ENCODE measurements around the gene SLX4IP.

Gene SLX4IP

DNA sequence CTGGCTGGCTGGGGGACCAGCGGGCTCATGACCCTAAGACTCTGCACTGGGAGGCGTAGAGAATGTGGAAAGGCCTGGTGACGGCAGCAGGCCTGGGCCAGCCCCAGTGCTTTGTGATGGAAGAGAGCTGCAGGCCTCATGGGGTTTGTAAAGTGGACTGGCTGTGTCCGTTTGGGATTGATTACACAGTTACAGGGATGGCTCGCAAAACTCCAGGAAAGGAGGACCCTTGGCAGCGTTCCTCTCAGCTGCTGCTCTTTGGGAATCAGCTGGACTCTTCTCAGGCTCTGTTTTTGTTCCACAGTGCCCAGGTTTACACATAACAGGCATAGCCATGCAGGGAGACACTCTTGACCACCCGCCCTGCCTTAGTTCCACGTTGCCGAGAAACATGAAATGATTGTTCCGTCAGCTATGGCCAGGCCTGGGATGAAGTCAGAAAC lies 89.0 kb downstream of the SLX4IP start:
- no peak for DNase-seq

DNA sequence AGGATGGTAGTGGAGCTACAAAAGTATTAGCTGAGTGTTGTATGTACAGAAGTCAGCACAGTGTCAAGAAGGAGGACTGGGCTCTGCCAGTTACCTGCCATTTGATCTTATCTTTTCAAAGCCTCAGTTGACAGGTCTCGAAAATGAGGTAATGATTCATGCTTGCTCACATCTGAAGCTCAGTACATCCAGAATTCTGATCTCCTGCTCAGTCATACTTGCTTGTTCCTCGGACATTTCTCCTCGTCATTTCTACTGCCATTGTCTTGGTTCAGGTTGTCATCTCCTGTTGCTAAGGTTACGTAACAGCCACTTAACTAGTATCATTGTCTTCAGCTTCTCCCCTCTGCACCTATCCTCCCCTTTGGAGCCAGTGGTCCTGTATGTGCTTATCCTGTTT lies 89.5 kb downstream of the SLX4IP start:
- no peak for DNase-seq

DNA sequence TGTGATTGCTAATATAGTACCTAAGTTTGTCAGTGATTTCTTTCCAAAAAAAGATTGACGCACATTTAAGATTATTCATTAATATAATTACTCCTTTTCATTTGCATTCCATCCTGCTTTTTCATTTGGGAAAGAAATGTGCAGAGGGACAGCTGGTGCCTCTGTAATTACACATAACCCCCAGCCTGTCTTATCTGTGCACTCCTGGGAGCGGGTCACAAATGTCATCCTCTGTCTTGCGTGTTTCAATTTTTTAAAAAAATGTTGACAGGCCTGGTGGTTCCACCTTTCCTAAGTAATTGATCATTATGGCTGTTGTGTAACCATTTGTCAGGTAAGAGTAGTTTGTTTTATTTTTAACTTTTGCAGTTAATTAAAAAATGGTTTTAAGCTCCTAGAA lies 92.7 kb downstream of the SLX4IP start:
- no peak for DNase-seq

DNA sequence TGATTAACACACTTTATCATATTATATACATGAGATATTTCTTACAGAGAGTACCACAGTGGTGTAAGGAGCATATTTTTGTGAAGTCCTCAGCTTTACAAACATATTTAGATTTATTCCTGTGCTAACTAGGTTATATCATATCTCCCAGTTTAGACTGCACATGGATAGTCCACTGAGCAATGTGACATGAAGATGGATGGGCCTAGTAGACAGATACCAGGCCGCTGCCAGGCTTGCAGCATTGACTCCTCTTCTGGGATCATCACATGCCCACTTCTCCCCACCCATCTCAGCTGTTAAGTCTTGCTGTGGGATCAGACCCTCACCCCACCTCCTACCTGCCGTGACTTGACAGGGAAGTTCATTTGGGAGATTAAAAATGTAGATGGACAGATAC lies 95.8 kb downstream of the SLX4IP start:
- DNase-seq = no peak

DNA sequence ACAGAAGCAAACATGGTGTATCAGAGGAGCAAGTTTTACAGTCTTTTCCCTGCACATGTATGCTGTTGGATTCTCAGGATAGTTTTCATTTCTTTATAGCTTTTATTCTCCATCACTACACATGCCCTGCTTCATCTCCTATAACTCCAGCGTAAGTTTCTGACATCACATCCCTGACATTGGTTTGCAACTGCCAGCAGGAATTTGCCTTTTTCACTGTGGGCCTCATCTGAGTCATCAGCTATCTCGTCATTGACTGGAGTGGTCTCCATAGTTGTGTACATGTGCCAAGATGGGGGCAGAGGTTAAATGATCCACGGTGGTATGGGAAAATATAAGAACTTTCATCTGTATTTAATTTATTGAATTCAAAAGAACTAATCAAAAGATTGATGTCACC lies 96.7 kb downstream of the SLX4IP start:
- no peak for DNase-seq

DNA sequence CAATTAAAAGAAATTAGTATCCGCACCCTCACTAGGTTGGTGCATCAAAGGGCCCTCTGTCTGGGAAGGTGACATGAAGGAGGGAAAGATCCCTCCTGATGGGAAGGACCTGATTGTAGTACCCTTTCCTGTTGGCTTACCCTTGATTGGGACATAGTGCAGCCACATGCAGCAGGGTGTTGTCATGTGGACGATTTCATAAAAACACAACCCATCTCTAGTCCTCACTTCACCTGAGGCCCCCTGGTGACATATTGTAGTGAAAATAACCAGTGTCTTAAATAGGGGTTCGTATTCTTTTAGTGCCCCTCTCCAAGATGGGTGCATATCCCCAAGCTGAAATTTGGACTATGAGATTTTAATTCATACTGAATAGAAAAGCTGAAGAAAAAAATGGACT lies 97.3 kb downstream of the SLX4IP start:
- DNase-seq = no peak

DNA sequence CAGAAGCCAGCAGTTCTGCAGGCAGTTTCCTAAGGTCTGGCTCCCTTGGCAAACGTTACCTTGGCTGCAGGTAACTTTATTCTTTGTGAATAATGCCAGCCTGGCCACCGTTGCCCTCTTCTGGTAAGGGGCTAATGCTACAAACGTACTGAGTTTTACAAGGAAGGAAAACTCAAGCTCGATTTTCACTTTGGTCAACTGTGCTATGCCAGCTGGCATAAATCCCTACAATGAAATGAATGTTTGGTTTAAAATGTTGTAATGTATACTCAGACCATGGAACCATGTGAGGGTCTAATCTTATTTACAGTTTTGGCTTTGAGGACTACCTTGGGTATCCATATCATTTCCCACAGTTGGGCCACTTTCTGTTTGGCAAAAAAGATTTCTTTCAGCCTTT lies 101.4 kb downstream of the SLX4IP start:
- DNase-seq = no peak

DNA sequence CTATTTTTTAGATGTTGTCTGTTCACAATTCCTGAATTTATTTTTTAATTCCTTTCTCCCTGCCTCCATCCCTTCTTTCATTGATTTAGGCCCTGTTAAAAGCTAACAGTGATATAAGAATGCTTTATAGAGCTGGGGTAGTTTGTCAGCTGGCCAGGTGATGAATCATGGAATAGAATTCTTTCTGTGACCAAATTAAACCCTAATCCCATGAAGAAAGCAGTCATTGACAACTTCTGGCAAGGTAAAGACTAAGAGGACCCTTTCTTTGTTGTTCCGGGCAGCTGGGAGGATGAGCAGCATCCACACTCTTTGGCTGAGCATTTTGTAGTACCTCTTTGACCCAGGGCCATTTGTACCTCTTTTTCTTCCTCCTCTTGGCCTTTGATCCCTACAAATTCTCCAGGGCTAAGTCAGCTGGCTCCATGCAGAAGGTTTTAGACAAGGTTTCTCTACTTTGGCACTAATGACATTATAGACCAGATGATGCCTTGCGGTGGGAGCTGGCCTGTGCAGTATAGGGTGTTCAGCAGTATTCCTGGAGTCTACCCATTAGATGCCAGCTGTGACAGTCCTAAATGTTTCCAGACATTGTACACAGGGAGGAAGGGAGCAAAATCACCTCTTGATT lies 102.9 kb downstream of the SLX4IP start:
- no peak for DNase-seq

DNA sequence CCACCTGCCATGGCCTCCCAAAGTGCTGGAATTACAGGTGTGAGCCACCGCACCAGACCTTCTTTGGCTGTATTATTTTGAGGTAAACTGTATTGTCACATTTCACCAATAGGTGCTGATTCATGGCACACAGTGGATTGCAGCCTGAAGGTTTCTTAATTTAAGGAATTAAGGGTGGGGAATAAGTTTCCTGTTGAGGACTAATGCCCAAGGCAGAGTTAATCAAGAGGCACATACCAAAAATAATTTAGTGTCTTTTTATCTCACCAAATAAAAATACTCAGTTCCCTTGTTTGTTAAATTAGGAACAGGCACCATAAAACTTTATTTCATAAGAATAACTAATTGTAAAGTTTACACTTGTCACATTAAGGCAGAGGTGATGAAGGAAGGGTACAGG lies 103.7 kb downstream of the SLX4IP start:
- DNase-seq = no peak

DNA sequence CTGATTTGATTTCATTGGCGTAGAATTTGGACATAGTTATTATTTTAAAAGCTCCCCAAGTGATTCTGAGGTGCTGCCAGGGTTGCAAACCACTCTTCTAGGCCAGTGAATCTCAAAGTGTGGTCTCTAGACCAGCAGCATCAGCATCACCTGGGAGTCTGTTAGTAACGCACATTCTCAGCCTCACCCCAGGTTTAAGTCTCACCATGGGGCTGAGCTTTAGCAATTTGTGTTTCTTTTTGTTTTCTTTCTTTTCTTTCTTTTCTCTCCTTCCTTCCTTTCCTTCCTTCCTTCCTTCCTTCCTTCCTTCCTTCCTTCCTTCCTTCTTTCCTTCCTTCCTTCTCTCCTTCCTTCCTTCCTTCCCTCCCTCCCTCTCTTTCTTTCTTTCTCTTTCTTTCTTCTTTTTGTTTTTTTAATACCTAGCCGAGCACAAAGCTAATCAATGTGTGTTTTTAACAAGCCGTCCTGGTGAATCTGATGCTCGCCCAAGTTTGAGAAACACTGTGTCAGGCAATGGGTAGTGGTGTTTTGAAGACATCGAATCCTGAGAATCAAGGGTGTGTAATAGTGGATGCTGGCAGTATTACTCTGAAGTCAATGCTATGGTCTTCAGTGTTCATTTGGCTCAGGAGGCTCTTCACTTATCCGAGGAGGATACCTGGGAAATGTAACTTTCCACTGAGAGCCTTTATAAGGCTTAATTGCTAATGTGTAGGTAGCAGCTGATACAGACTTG lies 104.9 kb downstream of the SLX4IP start:
- no peak for DNase-seq

DNA sequence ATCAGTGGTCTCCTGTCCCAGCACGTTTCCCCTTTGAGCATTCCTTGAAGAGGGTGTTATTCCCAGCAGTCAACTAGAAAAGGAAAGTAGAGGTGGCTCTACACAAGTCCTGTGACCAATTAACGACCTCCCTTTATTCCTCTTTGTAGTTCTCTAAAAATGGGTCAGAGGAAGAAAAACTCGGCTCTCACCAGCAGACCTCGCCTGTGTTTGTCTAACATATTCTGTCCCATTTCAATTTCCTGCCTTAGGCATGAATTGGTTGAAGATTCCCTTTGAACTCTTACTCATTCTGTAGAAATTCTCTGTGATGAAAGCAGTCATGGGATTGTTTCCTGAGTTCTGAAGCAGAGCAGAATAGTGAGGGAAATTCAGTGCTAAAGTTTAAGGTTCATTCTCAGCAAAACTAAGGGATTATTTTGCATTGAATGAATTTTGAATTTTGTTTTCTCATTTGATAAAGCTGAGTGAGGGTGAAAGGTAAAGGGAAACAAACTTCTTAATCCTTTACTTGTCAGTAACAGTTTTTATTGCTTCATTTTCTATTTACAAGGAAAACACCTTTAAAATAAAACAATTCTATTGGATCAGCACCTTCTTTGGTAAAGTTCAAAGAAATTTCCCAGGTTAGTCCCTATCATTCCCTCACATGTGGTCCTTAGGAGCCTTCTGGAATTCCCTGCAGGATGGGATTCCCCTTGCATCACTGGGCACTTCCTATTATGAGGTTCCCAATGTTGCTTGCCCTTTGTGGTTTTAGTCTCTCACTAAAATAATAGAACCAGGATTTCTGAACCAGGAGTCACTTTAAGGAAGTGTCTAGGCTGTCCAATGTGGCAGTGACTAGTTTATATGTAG lies 105.8 kb downstream of the SLX4IP start:
- DNase-seq = no peak

DNA sequence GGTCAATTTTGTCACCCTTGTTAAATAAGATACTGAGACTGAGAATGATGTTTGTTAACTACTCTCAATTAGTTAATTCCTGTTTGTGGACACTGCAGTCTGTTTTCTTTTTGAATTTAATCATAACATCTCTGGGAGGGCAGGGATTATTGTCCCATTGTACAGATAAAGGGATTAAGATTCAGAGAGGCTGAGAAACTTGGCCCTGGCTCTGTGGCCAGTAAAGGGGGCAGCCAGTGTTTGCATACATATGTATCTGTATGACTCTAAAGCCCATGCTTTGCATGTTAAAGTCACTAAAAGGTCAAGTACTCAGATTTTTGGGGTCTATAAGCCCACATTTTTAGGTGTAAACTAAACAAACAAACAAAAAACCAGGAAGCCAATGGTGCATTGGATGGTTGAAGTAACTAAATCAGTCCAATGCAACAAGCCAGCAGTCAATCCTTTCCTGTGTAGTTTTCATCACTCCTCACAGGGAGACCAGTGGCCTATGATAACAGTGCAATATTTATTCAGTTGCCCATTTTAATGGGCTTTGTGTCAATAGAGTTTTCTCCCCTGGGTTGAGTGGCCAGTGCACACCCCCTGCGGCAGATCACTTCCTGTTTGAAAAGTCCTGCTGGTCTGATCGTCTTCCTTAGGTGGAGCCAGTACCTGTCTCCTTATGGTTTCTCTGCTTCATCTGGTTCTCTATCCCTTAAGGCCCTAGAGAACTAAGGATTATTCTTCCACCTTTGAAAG lies 106.7 kb downstream of the SLX4IP start:
- DNase-seq = peak; percentile 46

DNA sequence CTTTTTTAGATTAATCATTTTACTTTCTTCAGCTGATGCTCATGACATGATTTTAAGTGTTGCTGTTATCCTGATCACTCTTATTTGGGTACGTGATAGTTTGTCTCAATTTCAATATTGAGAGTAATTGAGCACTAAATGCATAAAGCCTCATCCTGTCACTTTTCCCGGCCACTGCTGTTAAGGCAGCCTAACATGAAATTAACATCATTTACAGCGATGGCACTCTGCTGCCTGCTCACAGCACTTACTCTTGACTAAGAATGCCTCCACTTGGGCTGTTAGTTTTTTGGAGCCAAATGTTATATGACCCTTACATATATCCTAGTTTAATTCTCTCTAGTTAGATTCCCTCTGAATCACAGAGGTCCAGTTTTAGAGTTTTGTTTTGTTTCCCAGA lies 107.3 kb downstream of the SLX4IP start:
- no peak for DNase-seq

DNA sequence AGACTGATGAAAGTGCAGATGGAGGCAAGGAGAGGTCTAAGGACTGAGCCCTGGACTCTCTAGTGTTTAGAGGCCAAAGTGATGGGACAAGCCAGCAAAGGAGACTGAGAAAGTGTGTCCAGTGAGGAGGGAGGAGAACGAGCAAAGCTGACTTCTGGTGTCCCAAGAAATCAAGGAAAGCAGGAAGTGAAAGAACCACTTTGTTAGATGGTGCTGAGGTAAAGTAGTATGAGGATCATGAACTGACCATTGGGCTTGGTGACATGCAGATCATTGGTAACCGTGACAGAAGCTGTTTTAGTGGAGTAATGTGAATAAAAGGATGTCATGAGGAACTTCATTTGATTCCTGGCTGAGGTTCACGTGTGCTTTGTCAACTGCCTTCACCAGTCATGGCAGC lies 108.4 kb downstream of the SLX4IP start:
- no peak for DNase-seq

DNA sequence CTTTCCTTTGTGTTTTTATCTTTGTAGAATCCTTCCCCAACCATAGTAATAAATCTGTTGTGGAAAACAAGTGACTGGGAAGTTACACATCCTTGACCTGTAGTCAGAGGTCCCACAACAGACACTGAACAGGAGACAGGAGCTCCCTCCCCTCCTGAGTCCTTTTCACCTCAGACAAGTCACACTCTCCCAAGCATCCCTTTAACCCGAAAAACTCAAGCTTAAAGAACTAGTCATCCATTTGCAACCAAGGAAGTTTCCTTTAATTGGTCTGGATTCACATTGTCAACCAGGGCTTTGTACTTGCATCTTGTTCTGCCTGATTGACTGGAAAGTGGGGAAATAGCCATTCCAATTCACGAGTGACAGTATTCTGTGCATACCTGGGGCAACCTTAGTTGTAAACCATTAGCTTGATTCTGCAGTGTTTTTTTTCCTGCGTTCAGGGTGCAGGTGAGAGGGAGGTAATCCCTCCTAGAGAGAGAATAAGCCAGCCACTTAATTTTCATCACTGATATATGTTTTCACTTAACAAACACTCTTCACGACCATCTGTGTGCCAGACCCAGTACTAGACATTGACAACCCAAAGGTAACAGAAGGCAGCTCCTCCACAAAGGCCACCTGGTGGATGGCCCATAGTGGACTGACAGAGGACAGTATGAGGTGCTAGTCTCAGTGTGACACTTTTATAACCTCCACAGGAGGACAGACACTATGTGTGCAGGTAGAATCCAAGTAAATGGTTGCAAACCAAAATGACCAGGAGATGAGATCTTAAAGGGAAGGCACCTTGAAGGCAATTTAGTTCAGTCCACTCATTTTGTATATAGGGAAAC lies 112.4 kb downstream of the SLX4IP start:
- no peak for DNase-seq

DNA sequence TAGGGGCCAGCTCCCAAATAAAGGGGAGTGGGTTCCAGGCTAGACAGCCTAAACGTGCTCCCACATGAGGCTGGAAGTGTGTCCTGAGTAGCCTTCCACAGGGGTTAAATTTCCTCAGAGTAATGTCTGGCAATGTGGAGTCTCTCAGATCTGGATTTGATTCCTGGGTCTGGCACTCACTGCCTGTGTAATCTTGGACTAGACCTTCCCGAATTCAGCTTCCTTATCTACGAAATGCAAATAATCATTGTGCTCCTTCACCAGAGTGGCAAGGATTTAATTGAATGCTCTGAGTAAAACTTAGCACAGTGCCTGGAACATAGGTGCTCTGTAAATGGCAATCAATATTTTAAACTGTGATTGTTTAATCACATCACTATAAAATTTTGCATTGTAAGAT lies 114.4 kb downstream of the SLX4IP start:
- no peak for DNase-seq

DNA sequence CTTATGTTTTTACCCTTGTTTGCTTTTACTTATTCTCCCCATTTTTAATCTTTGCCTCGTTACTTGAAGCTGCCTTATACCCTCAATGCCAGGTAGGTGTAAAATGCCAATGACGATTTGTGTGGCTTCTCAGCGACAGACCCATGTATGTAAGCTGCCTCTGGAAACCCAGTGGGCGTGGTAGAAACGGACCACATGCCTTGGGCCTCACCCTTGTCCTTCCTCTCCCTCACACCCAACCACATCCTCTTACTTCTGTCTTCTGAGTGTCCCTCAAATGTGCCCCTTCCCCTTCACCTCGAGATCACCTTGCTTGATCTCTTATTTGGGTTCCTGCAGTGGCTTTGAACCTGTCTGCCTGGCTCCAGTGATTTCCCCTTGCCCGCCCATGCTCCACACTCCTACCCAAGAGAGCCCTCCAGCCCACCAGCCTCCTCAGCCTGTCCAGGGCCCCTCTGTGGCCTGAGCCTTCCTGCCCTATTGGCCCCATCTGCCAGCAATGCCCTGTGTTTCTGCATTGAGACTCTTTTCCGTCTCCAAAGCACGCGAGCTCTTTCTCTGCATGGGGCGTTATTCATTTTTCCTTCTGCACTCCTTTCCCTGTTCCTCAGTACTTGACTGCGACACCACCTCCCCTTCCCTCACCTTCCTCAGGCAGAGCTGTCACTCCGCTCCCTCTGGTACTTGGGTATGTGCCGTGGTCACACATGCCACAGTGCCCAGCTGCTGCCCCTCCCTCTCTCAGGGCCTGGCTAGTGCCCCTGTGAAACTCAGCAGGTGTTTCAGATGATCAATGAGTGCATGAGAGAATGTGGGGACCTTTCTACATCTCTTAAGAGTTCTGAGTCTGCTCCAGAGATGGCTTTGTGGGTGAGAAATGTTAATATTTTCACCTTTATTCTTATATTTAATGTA lies 115.4 kb downstream of the SLX4IP start:
- DNase-seq = no peak

DNA sequence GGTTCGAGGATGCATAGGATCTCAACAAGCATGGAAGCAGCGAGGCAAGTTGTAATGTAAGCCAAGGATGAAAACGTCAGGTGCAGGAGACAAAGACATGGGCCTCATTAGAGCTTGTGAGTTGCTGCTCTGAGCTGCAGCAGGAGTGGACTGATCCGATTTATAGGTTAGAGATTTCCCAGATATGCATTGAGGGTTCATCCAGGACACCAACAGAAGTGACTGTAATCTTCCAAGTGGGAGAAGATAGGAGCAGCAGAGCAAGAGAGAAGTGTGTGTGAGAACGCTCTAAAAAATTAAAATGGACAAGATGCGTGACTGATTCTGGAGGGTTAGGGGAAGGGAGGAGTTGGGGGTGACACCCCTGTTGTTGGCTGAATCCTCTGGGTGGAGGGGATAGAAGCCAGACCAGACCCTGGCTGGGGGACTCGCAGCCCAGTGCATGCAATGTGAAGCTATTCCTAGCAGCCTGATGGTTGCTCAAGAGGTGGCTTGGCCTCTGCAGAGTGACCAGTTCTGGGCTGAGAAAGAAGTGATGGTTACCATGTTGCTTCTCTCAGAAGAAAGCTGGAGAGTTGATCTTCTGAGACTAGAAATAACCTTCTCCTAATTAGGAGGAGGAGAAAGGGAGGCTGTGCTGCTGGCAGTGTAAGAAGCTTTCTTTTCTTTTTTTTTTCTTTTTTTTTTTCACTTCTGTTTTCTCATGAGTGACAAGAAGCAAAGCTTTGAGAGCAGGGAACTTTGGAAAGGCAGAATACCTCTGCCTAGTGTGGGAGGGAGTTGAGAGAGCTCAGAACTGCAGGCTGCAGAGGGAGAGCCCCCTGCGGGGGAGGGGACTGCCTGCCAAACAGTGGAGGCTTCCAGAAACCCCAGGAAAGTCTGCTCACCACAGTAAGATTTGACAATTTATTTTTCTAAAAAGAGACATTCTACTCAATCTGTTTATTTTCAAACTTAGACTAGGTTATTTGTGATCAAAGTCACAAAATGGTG lies 116.9 kb downstream of the SLX4IP start:
- DNase-seq = no peak

DNA sequence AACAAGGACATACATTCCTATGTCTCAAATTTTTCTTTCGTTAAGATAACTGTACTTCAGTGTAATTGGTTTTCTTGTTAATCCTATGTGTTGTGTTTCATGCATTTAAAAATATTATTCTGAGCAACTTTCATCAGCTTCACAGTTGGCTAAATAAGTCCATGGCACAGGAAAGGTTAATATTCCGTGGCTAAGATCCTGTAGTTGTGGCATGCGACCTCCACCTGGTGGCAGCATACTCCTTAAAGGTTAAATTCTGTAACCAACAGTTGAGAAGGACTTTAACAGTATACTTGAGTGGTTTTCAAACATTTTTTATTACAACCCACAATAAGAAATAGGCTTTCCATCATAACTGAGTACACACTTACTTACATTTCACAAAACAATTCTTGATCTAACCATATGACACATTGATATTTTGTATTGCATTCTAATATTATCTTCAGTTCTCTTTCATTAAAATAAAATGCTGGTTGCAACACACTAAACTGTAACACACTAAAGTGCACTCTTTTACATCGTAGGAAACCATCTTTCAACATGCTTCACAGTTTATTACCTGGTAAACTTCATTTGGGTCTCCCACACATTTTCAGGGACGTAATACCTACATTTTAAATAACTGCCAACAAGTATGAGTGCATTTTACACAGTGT lies 118.3 kb downstream of the SLX4IP start:
- peak; percentile 6 for DNase-seq
